SK-N-SH (cell line): ENCODE measurements around the gene CDKN1A. TPM values are rescaled to one million over a fixed set of nuclear protein-coding genes. Genes with fewer than 3 reads are reported as not detected.

Source experiments
- CTCF ChIA-PET: fragments of 300-600, 350-600 bp; formaldehyde crosslinking; extraction: SDS; loops from one replicate; lab custom pipeline; 2021; lab: Yijun Ruan, JAX
- POLR2A ChIA-PET: fragments of 350-600 bp; sonication (Branson Sonifier 250); formaldehyde crosslinking; extraction: SDS; loops from one replicate; lab custom pipeline; 2020; ENCODE audit warnings: antibody characterized with exemption, inconsistent platforms; lab: Yijun Ruan, JAX
- DNase-seq: peaks from one replicate; pipeline ENCODE4 v3.0.0; 2012
- H2AFZ ChIP-seq: fragments of 200-600 bp; sonication (generic); 2 replicates; pipeline ENCODE4 v1.8.1; 2016; ENCODE audit warnings: antibody characterized with exemption, mild to moderate bottlenecking, low read depth
- H3F3A ChIP-seq: fragments of 200-600 bp; sonication (generic); replicated peaks from 2 replicates; pipeline ENCODE3; 2016; ENCODE audit warnings: antibody characterized with exemption, mild to moderate bottlenecking; ENCODE audit not compliant: insufficient read depth
- H3K27ac ChIP-seq, 2 experiments: fragments of 200-500 bp in 1 of 2; fragments of 200-600 bp in 1 of 2; sonication (Bioruptor generic) in 1 of 2; sonication (generic), shearing (Covaris generic) in 1 of 2; 2 replicates each; pipeline versions ENCODE4 v1.5.1 to v1.6.1; 2014 to 2016; ENCODE audit warnings: low read depth in 2 of 2, inconsistent platforms in 1 of 2, low read length in 1 of 2, mild to moderate bottlenecking in 1 of 2, mixed read lengths in 1 of 2
- H3K27me3 ChIP-seq: fragments of 200-600 bp; sonication (generic), shearing (Covaris generic); 2 replicates; pipeline ENCODE4 v1.6.1; 2016; ENCODE audit warnings: mixed run types; ENCODE audit not compliant: insufficient read depth
- H3K36me3 ChIP-seq, 2 experiments: fragments of 200-500 bp in 1 of 2; fragments of 200-600 bp in 1 of 2; sonication (Bioruptor generic) in 1 of 2; sonication (generic) in 1 of 2; replicated peaks in 1 of 2; 2 replicates each; pipeline versions ENCODE3 to v1.5.1; 2014 to 2016; ENCODE audit warnings: low read length in 1 of 2, mild to moderate bottlenecking in 1 of 2; ENCODE audit not compliant: insufficient read depth in 2 of 2, control insufficient read depth in 1 of 2
- H3K4me1 ChIP-seq, 2 experiments: fragments of 200-500 bp in 1 of 2; fragments of 200-600 bp in 1 of 2; sonication (Bioruptor generic) in 1 of 2; sonication (generic), shearing (Covaris generic) in 1 of 2; 2 replicates each; pipeline versions ENCODE4 v1.5.1 to v1.6.1; 2014 to 2016; ENCODE audit warnings: low read depth in 1 of 2, low read length in 1 of 2, mixed run types in 1 of 2; ENCODE audit not compliant: insufficient read depth in 2 of 2, control insufficient read depth in 1 of 2
- H3K4me2 ChIP-seq: fragments of 200-600 bp; sonication (generic), shearing (Covaris generic); 2 replicates; pipeline ENCODE4 v1.6.1; 2017; ENCODE audit warnings: mixed run types
- H3K4me3 ChIP-seq, 2 experiments: fragments of 200-500 bp in 1 of 2; fragments of 200-600 bp in 1 of 2; sonication (Bioruptor generic) in 1 of 2; sonication (generic), shearing (Covaris generic) in 1 of 2; 2 replicates each; pipeline versions ENCODE4 v1.5.1 to v1.8.1; 2014 to 2016; ENCODE audit warnings: low read depth in 2 of 2, inconsistent platforms in 1 of 2, low read length in 1 of 2, mild to moderate bottlenecking in 1 of 2, mixed read lengths in 1 of 2, moderate library complexity in 1 of 2
- H3K79me2 ChIP-seq: fragments of 200-600 bp; sonication (generic); 2 replicates; pipeline ENCODE4 v1.8.1; 2017; ENCODE audit warnings: mild to moderate bottlenecking; ENCODE audit not compliant: insufficient read depth
- H3K9ac ChIP-seq: fragments of 200-600 bp; sonication (generic); 2 replicates; pipeline ENCODE4 v1.6.1; 2017; ENCODE audit warnings: mixed run types
- H3K9me2 ChIP-seq: fragments of 200-600 bp; sonication (generic); 2 replicates; pipeline ENCODE4 v1.6.1; 2017; ENCODE audit warnings: mixed run types
- H3K9me3 ChIP-seq: fragments of 200-600 bp; sonication (generic); 2 replicates; pipeline ENCODE4 v1.6.1; 2017; ENCODE audit warnings: mixed run types, mild to moderate bottlenecking, moderate library complexity
- H4K20me1 ChIP-seq: fragments of 200-600 bp; sonication (generic); 2 replicates; pipeline ENCODE4 v1.6.1; 2017; ENCODE audit warnings: mild to moderate bottlenecking, mixed run types; ENCODE audit not compliant: insufficient read depth
- EP300 ChIP-seq, 2 experiments: IDR thresholded peaks; 2 replicates each; pipeline versions ENCODE4 v1.4.0 to v1.6.1; 2012; ENCODE audit warnings: borderline replicate concordance in 1 of 2, low read depth in 1 of 2, low read length in 1 of 2
- FOSL2 ChIP-seq: IDR thresholded peaks from 2 replicates; pipeline ENCODE4 v1.4.0; 2012; ENCODE audit warnings: low read depth, mild to moderate bottlenecking, moderate library complexity, borderline replicate concordance
- FOXJ3 ChIP-seq: sonication (generic); formaldehyde crosslinking; IDR thresholded peaks from 2 replicates; pipeline ENCODE4 v1.5.1; 2020; ENCODE audit warnings: mild to moderate bottlenecking, missing genetic modification reagents
- JUND ChIP-seq: IDR thresholded peaks from 2 replicates; pipeline ENCODE4 v1.4.0; 2012
- MXI1 ChIP-seq: IDR thresholded peaks from 2 replicates; pipeline ENCODE4 v1.6.1; 2012; ENCODE audit warnings: mild to moderate bottlenecking, low read depth, low read length, improper control_type of control experiment
- NRF1 ChIP-seq: IDR thresholded peaks from 2 replicates; pipeline ENCODE4 v1.6.1; 2012; ENCODE audit warnings: low read depth, mild to moderate bottlenecking, low read length
- POLR2AphosphoS5 ChIP-seq: IDR thresholded peaks from 2 replicates; pipeline ENCODE4 v1.6.1; 2012; ENCODE audit warnings: low read depth, low read length
- TCF12 ChIP-seq: IDR thresholded peaks from 2 replicates; pipeline ENCODE4 v1.4.0; 2012
- YY1 ChIP-seq: IDR thresholded peaks from 2 replicates; pipeline ENCODE4 v1.4.0; 2012; ENCODE audit warnings: low read depth, mild to moderate bottlenecking
- WGBS: methylation state at CpG from one replicate; pipeline ENCODE4 v1.1.6; 2017; ENCODE audit warnings: low lambda C conversion rate; 5-methylcytosine and 5-hydroxymethylcytosine counted together
- polyA plus RNA-seq, 3 experiments: library from polyadenylated mRNA; depleted of rRNA; stranded (reverse); fragments of >200 nt; gene quantifications; 2 replicates each; pipeline ENCODE4 v1.2.3, GENCODE V29; 2012
- TF ChIP-seq, protein P1 (sequence below): fragments of 200-600 bp; sonication (generic); IDR thresholded peaks from 2 replicates; pipeline ENCODE4 v1.6.1; 2017; ENCODE audit warnings: antibody characterized with exemption, mild to moderate bottlenecking, moderate library complexity
- TF ChIP-seq, protein P2 (sequence below): IDR thresholded peaks from 2 replicates; pipeline ENCODE4 v1.6.1; 2012; ENCODE audit warnings: mild to moderate bottlenecking, low read depth, low read length, moderate library complexity
- TF ChIP-seq, protein P3 (sequence below): IDR thresholded peaks from 2 replicates; pipeline ENCODE4; 2012

Gene CDKN1A
- polyA plus RNA-seq, 1 of the 3 experiments (the other 2 are of a cell fraction), result 747 TPM

DNA sequence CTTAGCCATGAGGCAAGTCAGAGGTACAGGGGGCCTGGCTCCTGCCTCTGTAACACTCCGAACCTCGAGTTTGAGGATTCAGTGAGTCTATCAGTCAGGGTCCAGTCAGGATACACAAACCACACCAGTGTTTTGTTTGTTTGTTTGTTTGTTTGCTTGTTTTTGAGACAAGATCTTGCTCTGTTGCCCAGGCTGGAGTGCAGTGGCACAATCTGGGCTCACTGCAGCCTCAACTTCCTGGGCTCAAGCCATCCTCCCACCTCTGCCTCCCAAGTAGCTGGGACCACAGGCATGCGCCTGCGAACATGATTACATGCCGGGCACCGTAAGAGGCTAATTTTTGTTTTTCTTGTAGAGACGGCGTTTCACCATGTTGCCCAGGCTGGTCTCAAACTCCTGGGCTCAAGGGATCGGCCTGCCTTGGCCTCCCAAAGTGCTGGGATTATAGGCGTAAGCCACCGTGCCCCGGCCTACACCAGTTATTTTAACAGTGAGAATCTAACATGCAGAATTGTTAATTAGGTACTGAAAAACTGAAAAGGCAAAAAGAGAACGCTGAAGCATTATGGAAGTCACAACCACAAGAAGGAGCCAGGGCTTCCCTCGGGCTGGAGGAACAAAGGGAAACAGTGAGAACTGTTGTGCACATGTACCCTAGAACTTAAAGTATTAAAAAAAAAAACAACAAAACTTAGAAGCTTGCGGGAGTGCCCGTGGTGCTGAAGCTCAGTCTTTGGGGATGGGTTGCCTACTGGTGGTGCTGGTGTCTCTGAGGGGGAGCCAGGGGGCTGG, 44.0 kb upstream of the CDKN1A start:
- 95% methylated on average over 16 of the region's 16 CpGs for WGBS
- ChIA-PET CTCF (interaction anchor here (1.1 to 1.4 kb wide), 3 partner anchors 11 to 217 kb away, joined by 3 read pairs; no protein-coding TSS in a partner anchor), POLR2A (no interaction called here)
- H3K27me3 ChIP-seq, result no peaks in the 10 kb centered on the region
- H4K20me1 ChIP-seq, result no peaks in the 10 kb centered on the region
- peak overlapping the region; percentile 27; the same call in 1 of the 2 replicates for H3K4me2 ChIP-seq
- no peaks in the 10 kb centered on the region for H3F3A ChIP-seq
- H3K9me3 ChIP-seq, result no peaks in the 10 kb centered on the region
- peaks cover 0 to 8% of the 10 kb centered on the region in 2 experiments; a peak in 1 of 4 replicates for H3K4me1 ChIP-seq
- H3K9ac ChIP-seq, result no peak overlapping the region
- no peak overlapping the region for H3K4me3 ChIP-seq
- no peaks in the 10 kb centered on the region for H3K36me3 ChIP-seq
- no peak for TF ChIP-seq NRF1
- no peak for TF ChIP-seq TCF12
- no peak for TF ChIP-seq YY1
- DNase-seq, result no peak
- peak overlapping the region; percentile 24 to 36; a peak in 2 of 4 replicates for H3K27ac ChIP-seq
- H3K9me2 ChIP-seq, result no peaks in the 10 kb centered on the region
- H2AFZ ChIP-seq, result no peak overlapping the region
- no peaks in the 10 kb centered on the region for H3K79me2 ChIP-seq

DNA sequence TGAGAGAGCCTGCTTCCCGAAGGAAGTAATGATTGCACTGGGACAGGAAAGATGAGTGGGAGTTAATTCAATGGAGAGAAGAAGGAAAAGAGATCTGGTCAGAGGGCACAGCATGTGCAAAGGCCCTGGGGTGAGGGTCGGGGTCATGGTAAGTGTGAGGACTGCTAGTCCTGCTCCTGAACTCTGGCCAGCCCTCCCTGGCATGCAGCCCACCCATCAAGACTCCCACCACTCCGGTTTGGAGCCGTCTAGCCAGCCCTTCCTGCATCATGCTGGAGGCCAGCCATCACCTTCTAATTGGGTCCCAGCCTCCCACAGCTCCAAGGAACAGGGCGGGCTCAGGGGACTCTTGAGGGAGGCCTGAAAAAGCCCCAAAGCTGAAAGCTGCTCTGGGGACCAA, 42.2 kb upstream of the CDKN1A start:
- no peak for DNase-seq
- H4K20me1 ChIP-seq, result no peaks in the 10 kb centered on the region
- H3K4me1 ChIP-seq, result peaks cover 0 to 8% of the 10 kb centered on the region in 2 experiments; a peak in 1 of 4 replicates
- H3K36me3 ChIP-seq, result no peaks in the 10 kb centered on the region
- H2AFZ ChIP-seq, result no peak overlapping the region
- H3K4me3 ChIP-seq, result no peak overlapping the region
- H3F3A ChIP-seq, result no peaks in the 10 kb centered on the region
- CTCF ChIA-PET, result interaction anchor here (1.0 to 1.8 kb wide), 4 partner anchors 9 to 43 kb away, joined by 3 to 8 read pairs (median 6); partner anchors contain the start of gene CDKN1A
- TF ChIP-seq FOSL2, result no peak
- no peak for TF ChIP-seq MXI1
- no peak for TF ChIP-seq YY1
- no peak for TF ChIP-seq EP300 (IDR thresholded peaks at IDR 0.05; ENCODE audit: borderline replicate concordance in 1 of 2, low read depth in 1 of 2, low read length in 1 of 2)
- TF ChIP-seq, all 33 proteins: peak for 0
- 54% methylated on average over 2 of the region's 5 CpGs for WGBS
- POLR2A ChIA-PET, result no interaction called here
- H3K9ac ChIP-seq, result no peak overlapping the region
- H3K79me2 ChIP-seq, result no peaks in the 10 kb centered on the region
- no peak overlapping the region for H3K4me2 ChIP-seq
- no peaks in the 10 kb centered on the region for H3K27me3 ChIP-seq
- H3K9me3 ChIP-seq, result no peaks in the 10 kb centered on the region
- no peaks in the 10 kb centered on the region for H3K9me2 ChIP-seq
- no peak overlapping the region for H3K27ac ChIP-seq

DNA sequence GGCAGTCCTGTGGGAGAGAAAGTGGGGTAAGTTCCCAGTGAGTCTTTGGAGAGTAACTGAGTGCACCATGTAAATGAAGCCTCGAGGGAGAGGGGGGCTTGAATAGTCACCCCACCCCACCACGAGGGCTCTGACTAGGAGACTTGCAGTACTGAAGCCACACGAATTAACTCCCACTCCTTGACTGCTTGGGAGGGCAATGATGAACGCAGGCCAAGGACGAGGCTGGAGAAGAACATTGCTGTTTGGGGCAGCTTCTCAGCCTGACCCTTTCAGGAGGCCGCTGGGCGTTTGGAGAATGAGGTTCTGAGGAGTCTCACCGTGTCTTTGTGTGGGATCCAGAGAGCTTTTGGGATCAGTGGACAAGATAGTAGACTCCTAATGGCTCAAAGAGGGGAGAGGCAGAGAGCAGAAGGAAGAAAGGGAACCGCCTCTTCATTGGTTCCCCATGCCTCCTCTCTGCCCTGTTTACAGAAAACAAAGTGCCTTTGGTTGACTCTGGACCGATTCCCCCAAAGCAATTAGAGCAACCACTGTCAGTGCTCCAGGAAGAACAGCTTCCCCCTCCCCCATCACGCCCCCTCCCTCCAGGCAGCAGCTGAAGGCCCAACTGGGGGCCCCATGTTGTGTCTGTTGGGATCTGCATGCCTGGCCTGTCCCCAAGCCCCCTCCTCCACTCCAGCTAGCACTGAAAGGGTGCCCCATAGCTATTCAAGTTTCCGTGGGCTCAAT, 41.7 kb upstream of the CDKN1A start:
- Histone ChIP-seq H3K27me3 (no peaks in the 10 kb centered on the region), H3K9ac (no peak overlapping the region), H3K4me2 (no peak overlapping the region), H3K79me2 (no peaks in the 10 kb centered on the region), H3K9me2 (no peaks in the 10 kb centered on the region), H3K27ac (no peak overlapping the region), H3K4me3 (no peak overlapping the region), H4K20me1 (no peaks in the 10 kb centered on the region), H2AFZ (no peak overlapping the region), H3K36me3 (no peaks in the 10 kb centered on the region), H3F3A (no peaks in the 10 kb centered on the region), H3K4me1 (peaks cover 0 to 8% of the 10 kb centered on the region in 2 experiments; a peak in 1 of 4 replicates), H3K9me3 (no peaks in the 10 kb centered on the region)
- POLR2A ChIA-PET, result no interaction called here
- DNase-seq, result no peak
- TF ChIP-seq, protein P1, sequence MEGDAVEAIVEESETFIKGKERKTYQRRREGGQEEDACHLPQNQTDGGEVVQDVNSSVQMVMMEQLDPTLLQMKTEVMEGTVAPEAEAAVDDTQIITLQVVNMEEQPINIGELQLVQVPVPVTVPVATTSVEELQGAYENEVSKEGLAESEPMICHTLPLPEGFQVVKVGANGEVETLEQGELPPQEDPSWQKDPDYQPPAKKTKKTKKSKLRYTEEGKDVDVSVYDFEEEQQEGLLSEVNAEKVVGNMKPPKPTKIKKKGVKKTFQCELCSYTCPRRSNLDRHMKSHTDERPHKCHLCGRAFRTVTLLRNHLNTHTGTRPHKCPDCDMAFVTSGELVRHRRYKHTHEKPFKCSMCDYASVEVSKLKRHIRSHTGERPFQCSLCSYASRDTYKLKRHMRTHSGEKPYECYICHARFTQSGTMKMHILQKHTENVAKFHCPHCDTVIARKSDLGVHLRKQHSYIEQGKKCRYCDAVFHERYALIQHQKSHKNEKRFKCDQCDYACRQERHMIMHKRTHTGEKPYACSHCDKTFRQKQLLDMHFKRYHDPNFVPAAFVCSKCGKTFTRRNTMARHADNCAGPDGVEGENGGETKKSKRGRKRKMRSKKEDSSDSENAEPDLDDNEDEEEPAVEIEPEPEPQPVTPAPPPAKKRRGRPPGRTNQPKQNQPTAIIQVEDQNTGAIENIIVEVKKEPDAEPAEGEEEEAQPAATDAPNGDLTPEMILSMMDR, result no peak
- TF ChIP-seq FOXJ3 (CRISPR knock-in tag) (no peak), JUND (no peak), EP300 (IDR thresholded peaks at IDR 0.05; ENCODE audit: borderline replicate concordance in 1 of 2, low read depth in 1 of 2, low read length in 1 of 2) (no peak), POLR2AphosphoS5 (no peak)
- TF ChIP-seq, protein P2, sequence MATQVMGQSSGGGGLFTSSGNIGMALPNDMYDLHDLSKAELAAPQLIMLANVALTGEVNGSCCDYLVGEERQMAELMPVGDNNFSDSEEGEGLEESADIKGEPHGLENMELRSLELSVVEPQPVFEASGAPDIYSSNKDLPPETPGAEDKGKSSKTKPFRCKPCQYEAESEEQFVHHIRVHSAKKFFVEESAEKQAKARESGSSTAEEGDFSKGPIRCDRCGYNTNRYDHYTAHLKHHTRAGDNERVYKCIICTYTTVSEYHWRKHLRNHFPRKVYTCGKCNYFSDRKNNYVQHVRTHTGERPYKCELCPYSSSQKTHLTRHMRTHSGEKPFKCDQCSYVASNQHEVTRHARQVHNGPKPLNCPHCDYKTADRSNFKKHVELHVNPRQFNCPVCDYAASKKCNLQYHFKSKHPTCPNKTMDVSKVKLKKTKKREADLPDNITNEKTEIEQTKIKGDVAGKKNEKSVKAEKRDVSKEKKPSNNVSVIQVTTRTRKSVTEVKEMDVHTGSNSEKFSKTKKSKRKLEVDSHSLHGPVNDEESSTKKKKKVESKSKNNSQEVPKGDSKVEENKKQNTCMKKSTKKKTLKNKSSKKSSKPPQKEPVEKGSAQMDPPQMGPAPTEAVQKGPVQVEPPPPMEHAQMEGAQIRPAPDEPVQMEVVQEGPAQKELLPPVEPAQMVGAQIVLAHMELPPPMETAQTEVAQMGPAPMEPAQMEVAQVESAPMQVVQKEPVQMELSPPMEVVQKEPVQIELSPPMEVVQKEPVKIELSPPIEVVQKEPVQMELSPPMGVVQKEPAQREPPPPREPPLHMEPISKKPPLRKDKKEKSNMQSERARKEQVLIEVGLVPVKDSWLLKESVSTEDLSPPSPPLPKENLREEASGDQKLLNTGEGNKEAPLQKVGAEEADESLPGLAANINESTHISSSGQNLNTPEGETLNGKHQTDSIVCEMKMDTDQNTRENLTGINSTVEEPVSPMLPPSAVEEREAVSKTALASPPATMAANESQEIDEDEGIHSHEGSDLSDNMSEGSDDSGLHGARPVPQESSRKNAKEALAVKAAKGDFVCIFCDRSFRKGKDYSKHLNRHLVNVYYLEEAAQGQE, result no peak
- TF ChIP-seq, protein P3, sequence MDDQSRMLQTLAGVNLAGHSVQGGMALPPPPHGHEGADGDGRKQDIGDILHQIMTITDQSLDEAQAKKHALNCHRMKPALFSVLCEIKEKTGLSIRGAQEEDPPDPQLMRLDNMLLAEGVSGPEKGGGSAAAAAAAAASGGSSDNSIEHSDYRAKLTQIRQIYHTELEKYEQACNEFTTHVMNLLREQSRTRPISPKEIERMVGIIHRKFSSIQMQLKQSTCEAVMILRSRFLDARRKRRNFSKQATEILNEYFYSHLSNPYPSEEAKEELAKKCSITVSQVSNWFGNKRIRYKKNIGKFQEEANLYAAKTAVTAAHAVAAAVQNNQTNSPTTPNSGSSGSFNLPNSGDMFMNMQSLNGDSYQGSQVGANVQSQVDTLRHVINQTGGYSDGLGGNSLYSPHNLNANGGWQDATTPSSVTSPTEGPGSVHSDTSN, result no peak
- 82% methylated on average over 10 of the region's 12 CpGs for WGBS
- CTCF ChIA-PET, result interaction anchor here (1.1 to 1.8 kb wide), 3 partner anchors 9 to 42 kb away, joined by 3 to 8 read pairs (median 7); partner anchors contain the start of gene CDKN1A
